Nucleus accumbens (tissue), 56 donors: ENCODE results near the gene EYA4.

ENCODE experiments used
- DNase-seq, 56 donors: peaks; one replicate each; lab custom pipeline; 2025; lab: John Stamatoyannopoulos, UW

Gene EYA4

DNA sequence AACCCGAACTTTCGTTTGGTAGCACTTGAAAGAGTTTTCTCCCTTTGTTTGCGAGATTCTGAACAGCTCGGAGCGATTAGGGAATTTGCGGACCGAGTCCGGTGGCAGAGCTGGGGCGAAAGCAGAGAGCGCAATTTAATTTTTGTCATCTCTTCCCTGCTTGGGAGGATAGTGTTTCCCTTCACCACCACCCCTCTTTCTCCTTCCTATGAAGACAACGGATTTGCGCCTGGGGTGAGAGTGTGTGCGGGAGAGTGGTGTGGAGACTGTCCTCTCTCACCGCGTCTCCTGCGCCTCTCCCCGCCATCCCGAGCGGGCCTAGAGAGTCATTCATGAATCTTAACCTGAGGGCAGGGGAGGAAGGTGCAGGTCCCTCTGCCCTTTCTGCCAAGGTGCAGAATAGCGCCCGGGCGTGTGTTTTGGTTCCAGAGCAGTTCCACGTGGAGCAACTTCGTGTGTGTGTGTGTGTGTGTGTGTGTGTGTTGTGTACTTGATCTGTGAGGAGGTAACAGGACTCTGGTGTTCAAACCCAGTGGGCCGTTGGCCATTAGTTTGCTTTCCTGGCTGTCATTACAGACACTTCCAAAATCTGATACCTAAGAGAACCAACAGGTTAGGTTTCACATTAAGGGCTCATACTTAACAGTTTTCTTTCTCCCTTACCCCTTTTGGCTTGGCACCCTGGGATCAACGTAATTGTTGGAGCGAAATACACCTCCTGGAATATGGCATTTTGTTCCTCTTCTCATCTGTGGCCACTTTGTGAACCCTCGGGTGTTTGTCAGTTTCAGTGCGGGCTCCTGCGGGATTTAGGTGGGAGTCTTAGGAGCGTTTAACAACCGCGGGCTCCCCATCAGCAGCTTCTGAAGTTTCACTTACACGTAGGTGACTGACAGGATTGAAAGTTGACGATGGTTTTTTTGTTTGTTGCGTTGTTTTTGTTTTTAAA is 1.8 kb downstream of the EYA4 start:
- peak in 2 of 56 donors; percentile 5 to 23 for DNase-seq

DNA sequence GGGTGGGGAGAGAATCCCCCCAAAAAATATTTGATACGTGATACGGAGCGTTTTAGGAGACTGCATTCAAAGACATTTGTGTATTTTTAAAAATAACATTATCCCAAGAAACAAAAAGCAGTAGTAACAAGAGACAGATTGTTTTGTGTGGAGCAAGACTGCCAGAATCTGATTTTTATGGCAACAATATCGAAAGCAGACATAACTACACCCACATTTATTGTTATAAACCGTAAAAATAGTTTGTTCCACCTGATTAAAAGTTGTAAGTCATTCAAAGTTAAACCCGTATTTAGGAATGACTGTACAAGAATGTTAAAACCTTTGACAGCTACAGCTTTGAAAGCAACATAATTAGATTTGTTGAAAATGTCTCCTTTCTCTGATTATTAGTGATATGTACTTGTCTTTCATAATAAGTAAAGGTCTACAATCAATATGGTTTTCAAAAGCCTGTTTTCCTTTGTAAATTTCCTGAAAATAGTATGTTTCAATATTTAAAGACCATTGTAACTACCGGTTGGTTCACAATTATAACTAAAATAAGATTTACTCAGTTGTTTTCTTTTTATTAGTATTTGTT is 2.7 kb downstream of the EYA4 start:
- no peak for DNase-seq

DNA sequence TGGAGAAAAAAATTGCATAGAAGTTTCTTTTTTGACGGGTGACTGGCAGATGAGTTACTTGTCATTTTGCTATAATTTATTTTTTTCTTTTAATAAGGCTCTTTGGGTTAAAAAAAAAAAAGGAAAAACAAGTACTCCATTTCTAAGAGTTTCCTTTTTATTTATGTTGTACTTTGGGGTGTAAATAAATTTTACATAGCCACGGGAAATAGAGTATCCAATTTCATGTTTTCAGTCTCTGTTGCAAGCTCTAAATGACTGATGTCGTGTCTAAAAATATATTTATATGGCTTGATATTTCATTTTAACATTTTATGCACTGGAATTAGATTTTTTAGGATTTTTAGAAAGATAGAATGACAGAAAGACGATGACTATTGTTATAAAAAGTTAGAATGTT is 3.4 kb downstream of the EYA4 start:
- no peak for DNase-seq

DNA sequence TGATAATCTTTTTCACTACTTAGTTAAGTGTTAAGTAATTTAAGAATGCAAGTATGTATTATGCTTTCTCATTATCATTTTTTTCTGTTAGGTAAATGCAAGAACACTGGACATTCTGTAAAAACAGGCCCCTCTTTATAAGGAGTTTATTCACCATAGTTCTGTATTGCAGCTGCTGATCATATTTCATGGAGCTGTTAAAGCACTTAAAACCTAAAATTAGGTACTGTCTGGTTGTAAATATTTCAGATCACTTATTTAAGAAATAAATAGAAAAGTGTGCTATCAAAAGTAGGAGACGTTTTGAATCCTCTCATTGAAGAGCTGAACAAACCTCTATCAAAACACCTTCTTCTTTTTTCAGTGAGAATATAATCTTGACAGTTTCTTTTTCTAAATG is 3.9 kb downstream of the EYA4 start:
- DNase-seq, result no peak

DNA sequence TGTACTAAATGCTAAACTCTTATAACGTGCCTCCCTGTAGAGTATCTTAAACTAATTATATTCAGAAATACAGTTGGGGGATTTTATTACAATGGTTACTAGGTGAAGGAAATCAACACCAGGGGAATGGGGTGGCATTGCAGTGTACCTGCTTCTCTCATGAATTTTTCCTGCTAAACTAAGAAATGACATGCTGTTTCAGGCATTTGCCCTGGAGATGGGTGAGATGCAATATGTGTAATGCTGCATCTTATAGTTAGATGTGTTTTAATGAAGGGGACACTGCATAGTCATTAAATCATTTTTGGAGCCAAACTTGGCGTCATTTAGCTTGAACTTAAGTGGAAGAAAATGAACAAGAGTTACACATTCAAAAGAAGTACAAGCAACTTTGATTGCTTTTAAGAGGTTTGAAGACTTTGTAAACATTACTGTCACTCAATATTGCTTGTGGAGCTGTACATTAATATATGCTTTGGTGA is 4.3 kb downstream of the EYA4 start:
- DNase-seq, result no peak

DNA sequence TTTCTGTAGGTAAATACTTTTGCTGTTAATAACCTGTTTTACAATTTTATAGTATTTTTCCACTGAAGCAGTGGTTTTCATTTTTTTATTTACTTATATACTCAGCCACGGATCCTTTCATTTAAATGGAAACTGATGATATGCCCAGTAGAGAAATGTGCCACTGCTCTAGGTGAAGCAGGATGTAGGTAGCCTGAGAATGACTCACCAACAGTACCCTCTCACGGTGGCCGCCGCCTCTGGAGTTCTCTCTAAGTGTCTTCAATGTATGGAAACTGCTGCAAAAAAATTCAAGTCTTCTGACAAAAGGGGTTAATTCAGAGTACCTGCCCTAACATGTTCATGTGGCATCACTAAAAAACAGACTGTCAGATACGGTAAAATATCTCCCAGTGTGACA is 6.4 kb downstream of the EYA4 start:
- DNase-seq, result no peak

DNA sequence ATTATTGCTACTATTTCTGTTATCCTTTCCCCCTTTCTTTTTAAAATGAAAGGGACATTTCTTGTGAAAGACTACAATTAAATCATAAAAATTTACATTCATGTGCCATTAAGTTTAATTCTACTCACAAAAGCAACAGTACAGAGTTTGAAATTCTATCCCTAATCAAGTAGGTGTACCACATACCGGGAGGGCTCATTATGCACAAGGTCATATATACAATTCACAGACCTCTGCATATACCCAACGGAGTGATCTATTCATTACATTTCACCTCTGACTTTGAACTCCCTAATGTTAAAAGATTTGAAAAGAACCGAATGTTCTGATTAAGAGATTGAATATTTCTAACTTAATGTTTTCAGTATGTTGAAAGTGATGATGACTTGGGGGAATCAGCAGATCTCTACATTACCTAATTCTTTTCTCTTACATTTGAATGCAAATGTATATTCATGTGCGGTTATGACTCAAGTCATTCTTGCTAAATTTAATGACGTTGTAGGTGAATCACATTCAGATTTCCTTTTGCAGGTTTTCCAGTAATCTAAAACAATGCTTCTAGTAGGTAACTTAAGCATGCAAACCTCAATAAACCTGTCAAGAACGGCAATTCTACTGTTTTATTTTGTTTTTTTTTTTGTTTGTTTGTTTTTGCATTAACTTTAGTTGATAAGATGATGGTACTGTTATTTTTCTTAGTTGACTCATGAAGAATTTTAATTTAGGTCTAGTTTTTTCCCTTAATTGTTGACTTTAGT is 7.3 kb downstream of the EYA4 start:
- DNase-seq, result no peak

DNA sequence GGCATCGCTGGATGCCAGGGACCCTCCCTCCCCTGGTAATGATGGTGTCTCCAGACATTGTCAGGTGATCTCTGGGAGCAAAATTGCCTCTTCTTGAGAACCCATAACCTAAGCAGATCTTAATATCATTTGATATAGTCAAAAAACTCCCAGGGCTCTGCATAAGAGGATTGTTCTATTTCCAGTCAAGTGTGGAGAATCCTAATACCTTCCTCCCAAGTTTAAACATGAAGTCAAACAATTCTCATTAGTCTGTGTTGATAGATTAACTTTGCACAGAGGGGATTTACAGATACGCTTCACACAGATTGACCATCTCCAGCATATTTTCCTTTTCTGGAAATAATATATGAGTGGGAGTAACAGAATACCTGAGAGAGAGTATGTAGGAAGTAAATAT is 10.5 kb downstream of the EYA4 start:
- no peak for DNase-seq

DNA sequence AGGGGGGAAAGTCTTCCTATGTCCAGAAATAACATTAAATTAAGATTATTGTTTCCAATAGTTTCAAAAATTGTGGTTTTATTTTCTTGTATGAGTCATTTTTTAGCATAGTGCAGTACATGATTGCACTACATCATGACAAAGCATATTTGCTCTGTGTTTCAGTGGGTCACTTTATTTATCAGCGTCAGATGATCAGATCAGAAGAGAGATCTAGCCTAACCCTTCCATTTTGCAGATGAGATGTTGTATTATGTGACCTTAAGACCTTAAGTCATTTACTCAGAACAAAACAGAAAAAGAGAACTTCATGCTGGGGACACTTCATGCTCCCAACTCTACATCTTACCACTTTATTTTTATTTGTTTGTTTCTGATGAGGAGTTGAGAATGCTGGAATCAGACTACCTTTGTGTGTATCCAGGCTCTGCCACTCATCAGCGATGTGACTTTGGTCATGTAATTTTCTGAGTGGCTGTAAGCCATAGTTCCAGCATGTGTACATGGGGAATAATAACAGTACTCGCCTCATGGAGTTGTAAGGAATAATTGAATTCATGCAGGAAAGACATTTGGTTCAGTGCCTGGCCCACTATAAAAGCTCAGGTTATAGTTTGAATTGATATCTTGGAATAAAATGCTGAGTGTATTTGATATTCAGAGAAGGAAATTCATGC is 13.5 kb downstream of the EYA4 start:
- no peak for DNase-seq

DNA sequence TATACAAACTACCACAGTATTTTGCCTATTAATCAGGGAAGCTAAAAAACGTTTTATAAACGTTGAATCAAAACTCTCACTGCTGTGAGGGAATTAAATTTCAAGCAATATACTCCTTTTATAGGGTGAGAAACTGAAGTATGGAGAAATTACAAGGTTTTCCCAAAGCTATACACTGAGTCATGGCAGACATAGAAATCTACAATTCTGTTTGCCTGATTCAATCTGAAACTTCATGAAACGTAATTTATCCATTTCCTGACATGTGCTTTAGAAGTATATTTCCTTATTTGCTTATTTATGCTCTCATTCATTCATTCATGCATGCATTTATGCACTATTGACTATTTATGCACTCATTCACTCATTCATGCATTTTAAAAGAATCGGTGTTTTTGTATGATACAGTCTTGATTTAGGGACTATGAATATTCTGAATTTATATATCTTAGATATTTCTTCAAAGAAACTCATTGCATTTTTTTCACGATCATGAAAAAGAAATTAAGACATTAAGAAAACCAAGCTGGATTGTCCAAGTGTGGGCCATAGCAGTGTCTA is 16.5 kb downstream of the EYA4 start:
- DNase-seq, result no peak

DNA sequence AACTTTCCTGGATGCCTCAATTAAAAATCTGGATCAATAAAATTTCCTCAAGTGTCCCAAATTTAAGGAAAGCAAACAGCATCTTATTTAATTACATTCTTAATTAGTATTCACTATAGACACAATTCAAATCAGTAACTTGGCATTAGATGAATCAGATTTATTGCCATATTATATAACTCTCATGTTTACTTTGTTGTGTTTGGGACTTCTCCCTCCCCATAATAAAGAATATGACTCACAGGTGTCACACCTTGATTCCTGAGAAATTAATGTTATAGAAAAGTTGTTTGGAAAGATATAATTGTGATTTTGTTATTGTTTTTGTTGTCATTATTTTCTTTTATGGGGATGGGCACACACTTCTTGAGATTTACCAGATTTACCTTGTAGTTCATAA is 18.4 kb downstream of the EYA4 start:
- no peak for DNase-seq

DNA sequence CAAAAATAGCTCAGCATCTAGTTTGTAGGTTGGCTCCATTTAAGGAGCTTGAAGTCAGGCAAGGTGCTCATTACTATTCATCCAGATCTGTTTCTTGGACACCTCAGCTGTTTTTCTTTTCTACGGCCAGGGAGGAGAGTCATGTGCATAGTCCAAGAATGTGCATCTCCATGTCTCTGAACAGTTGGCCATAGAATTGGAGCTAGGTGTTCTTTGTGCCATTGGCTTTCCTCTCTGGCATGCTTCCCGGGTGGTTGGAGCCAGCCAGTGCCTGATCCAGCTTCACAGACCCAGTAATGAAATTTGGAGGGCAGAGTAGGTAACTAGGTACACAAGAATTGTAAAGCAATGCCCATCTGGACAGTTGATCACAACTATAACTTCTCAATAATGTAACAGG is 21.6 kb downstream of the EYA4 start:
- DNase-seq, result no peak

DNA sequence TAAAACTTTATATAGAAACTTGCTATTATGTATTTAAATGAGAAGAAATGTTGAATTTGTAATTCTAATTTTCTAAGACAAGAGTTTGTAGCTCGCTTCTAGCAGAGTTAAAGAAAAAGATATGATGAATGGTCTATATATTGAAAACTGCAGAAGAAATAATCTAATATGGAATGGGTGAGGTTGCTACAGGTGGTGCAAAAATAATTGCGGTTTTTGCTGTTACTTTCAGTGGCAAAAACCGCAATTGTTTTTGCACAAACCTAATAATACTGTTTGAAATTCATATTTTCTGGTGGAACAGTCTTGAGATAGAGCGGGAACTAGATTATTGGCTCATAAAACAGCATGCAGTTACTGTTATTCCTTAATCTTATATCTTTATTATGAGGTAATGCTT is 23.9 kb downstream of the EYA4 start:
- DNase-seq, result no peak

DNA sequence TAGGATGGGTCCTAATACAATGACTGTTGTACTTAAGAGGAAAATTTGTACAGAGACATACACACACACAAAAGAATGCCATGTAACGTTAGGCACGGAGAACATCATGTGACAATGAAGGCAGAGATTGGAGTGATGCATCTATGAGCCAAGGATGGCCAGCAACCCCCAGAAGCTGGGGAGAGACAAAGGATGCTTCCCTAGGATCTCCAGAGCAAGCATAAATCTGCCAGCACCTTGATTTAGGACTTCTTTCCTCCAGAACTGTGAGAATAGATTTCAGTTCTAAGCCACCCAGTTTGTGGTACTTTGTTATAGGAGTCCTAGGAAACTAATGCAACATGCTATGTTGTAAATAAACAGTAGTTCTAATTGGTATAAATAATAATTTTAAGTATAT is 25.0 kb downstream of the EYA4 start:
- no peak for DNase-seq

DNA sequence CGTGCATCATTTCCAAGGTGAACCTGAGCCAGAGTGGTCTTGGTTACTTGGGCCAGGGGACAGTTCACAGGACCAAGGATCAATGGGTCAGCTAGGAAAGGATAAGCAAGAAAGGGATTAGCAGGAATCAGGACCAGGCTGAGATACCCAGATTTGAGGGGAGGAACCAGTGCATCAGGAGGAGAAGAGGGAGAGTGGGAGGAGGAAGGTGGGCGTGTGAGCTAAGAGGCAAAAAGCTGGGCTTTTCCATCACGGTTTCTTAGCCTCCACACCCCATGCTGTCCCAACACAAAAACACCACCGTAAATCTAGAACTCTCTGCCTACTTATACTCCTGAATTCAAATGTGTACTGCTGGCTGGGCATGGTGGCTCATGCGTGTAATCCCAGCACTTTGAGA is 27.5 kb downstream of the EYA4 start:
- no peak for DNase-seq

DNA sequence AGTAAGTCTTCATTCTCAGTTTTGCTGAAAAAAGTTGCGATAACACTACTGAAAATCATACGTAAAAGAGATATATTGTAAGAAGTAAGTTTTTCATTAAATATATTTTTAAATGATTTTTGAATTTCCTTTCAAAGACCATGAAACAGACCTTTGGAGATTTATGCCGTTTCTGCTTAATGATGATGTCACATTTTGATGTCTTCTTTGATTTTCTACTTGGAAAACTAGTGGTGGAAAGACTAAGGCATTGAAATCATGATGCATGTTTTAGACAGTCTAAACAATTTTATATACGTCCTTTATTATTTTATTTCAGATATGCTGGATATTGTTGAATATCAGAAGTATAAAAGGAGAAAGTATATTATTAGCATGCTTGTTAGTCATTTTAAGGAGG is 33.7 kb downstream of the EYA4 start:
- DNase-seq, result no peak

DNA sequence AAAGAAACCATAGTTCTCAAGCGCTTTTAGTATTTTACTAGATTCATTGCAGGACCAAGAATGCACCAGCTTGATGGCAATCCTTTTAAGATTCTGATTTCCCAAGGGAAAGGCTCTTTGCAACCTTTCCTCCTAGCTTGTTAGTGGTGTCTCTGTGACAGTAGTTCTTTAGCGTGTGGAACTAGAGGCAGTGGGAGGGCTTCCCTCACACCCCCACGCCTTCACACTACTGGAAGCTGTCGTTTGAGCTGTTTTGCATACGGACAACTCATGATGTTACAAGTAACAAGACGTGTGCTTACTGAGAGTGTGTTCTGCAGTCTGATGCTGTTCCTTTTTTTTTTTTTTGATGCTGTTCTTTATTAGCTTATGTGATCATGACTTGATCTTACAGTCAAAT is 34.1 kb downstream of the EYA4 start:
- no peak for DNase-seq

DNA sequence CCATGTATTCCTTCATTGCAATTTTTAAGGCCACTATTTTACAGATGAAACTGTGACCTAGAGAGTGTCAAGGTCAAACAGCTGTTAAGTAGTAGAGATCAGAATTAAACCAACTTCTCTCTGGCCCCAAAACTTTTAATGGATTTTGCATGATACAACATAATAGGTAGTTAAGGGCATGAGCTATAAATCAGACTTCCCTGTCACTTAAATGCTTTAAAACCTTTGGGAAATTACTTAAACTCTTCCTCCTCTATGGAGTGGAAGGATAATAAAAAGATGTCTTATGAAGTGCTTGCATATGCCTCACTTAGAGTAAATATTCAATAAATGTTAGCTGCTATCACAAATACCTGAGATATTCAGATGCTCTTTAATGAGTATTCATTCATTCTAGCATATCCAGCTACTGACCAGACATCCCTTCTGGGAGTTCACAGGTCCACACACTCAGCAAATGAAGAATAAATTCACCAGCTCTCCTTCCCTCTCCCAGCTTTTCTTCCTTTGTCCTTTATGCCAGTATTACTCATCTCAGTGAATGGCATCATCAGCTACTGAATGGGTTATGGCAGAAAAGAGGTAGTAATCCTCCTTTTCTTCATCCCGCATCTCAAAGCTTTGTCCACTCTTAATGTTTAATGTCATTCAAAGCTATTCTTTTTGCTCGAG is 36.2 kb downstream of the EYA4 start:
- DNase-seq, result no peak

DNA sequence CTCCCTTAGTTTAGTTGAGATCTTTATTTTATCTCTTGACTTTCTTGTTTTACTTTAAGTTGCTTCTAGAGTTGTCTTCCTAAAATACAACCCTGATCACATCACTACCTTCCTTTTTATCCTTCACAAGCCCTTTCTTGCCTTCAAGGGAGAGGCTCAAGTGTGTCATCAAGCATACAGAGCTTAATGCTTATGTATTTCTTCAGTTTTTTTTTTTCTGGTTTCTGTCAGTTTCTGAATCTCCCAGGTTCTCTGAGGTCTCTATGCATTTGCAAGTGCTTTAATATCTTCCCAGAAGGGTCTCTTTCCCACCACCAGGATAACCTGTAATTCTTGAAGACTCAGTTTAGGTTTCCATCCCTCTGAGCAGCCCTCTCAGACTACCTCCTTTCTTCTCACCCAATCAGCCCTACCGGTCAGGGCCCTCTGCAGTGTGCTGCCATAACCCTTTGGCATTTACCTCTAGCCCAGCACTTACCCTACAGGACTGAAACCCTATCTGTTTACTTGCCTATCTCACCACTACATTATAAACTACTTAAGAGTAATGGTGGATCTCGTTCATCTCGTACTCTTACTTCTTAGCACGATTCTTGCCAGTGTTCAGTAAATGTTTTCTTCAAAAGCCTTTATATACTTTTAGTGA is 36.9 kb downstream of the EYA4 start:
- no peak for DNase-seq
